ENCODE results near the gene DMRTC2. TPM values are rescaled to one million over a fixed set of nuclear protein-coding genes. Genes with fewer than 3 reads are reported as not detected.

DMRTC2 gene
- total RNA-seq, 1 experiment from 2014 or later = not detected

GRCh38 chr19:41889896-41890295 is 45.1 kb downstream of the DMRTC2 start:
- Histone ChIP-seq H3F3A (ENCODE audit: insufficient read depth, low read depth) (peaks cover 11% of the 10 kb centered on the region; the same call in 1 of the 2 replicates), H3K4me2 (no peak overlapping the region), H3K79me2 (ENCODE audit: low read depth) (peaks cover 29% of the 10 kb centered on the region), H4K20me1 (ENCODE audit: insufficient read depth) (peaks cover 19% of the 10 kb centered on the region), H3K27ac (no peak overlapping the region), H3K9me2 (ENCODE audit: insufficient read depth) (no peaks in the 10 kb centered on the region), H3K36me3 (ENCODE audit: low read depth) (peaks cover 13% of the 10 kb centered on the region; the same call in 1 of the 2 replicates), H3K4me1 (replicated peaks; ENCODE audit: insufficient read depth) (peaks cover 31% of the 10 kb centered on the region), H3K27me3 (ENCODE audit: insufficient read depth, low read depth) (no peaks in the 10 kb centered on the region), H3K9me3 (ENCODE audit: insufficient read depth, low read depth) (no peaks in the 10 kb centered on the region), H3K4me3 (no peak overlapping the region), H2AFZ (no peak overlapping the region)
- BruUV-seq (replicated peaks) = no TSS peak
- CTCF ChIA-PET = interaction anchor here (0.6 to 0.7 kb wide), 2 partner anchors 39 to 145 kb away, joined by 4 to 5 read pairs; no protein-coding TSS in a partner anchor
- POLR2A ChIA-PET (ENCODE audit: unreplicated experiment) = interaction anchor here (1.1 kb wide), 1 partner anchor 186 kb away, joined by 8 read pairs; the partner anchor contains the start of gene ZNF574
- no peak for DNase-seq
- intact Hi-C loops (cut with micrococcal nuclease; ENCODE audit: unreplicated experiment) = loop anchor here (2.0 to 5.0 kb wide), 2 partner anchors 45 to 187 kb away; partner anchors contain the start of gene ZNF574
- no peak for TF ChIP-seq CTCF (conservative IDR thresholded peaks at IDR 0.05)
- no peak for TF ChIP-seq EZH2 (IDR thresholded peaks at IDR 0.05; ENCODE audit: low read depth)

GRCh38 chr19:41890936-41891335 is 46.1 kb downstream of the DMRTC2 start:
- H3K4me3 ChIP-seq = no peak overlapping the region
- ChIA-PET CTCF (no interaction called here), POLR2A (ENCODE audit: unreplicated experiment) (no interaction called here)
- no peak overlapping the region for H3K4me2 ChIP-seq
- intact Hi-C loops (cut with micrococcal nuclease; ENCODE audit: unreplicated experiment) = no loop called here
- no peaks in the 10 kb centered on the region for H3K27me3 ChIP-seq (ENCODE audit: insufficient read depth, low read depth)
- H3K9me2 ChIP-seq (ENCODE audit: insufficient read depth) = no peaks in the 10 kb centered on the region
- DNase-seq = no peak
- peaks cover 19% of the 10 kb centered on the region for H4K20me1 ChIP-seq (ENCODE audit: insufficient read depth)
- H3K27ac ChIP-seq = no peak overlapping the region
- H3K4me1 ChIP-seq (replicated peaks; ENCODE audit: insufficient read depth) = peaks cover 27% of the 10 kb centered on the region
- TF ChIP-seq EZH2 (IDR thresholded peaks at IDR 0.05; ENCODE audit: low read depth) (no peak), CTCF (conservative IDR thresholded peaks at IDR 0.05) (no peak)
- H3K36me3 ChIP-seq (ENCODE audit: low read depth) = peaks cover 19% of the 10 kb centered on the region; the same call in 1 of the 2 replicates
- H3F3A ChIP-seq (ENCODE audit: insufficient read depth, low read depth) = peaks cover 6% of the 10 kb centered on the region; the same call in 1 of the 2 replicates
- no peak overlapping the region for H2AFZ ChIP-seq
- BruUV-seq (replicated peaks) = no TSS peak
- peaks cover 19% of the 10 kb centered on the region for H3K79me2 ChIP-seq (ENCODE audit: low read depth)
- H3K9me3 ChIP-seq (ENCODE audit: insufficient read depth, low read depth) = no peaks in the 10 kb centered on the region

GRCh38 chr19:41892173-41892902 is 47.5 kb downstream of the DMRTC2 start:
- Histone ChIP-seq H3K27ac (no peak overlapping the region), H3K79me2 (ENCODE audit: low read depth) (peaks cover 7% of the 10 kb centered on the region; the same call in 1 of the 2 replicates), H3K4me3 (no peak overlapping the region), H3K4me1 (replicated peaks; ENCODE audit: insufficient read depth) (peaks cover 12% of the 10 kb centered on the region), H3K27me3 (ENCODE audit: insufficient read depth, low read depth) (no peaks in the 10 kb centered on the region), H2AFZ (no peak overlapping the region), H3K9me3 (ENCODE audit: insufficient read depth, low read depth) (no peaks in the 10 kb centered on the region), H3K9me2 (ENCODE audit: insufficient read depth) (no peaks in the 10 kb centered on the region), H4K20me1 (ENCODE audit: insufficient read depth) (peaks cover 19% of the 10 kb centered on the region), H3K4me2 (no peak overlapping the region), H3K36me3 (ENCODE audit: low read depth) (0 out of 2 replicates have a peak, but pooled peaks cover 19% of the 10 kb centered on the region), H3F3A (ENCODE audit: insufficient read depth, low read depth) (no peaks in the 10 kb centered on the region; the same call in 1 of the 2 replicates)
- intact Hi-C loops (cut with micrococcal nuclease; ENCODE audit: unreplicated experiment) = no loop called here
- BruUV-seq (replicated peaks) = no TSS peak
- ChIA-PET CTCF (interaction anchor here (0.6 kb wide), 1 partner anchor 143 kb away, joined by 6 read pairs; no protein-coding TSS in a partner anchor), POLR2A (ENCODE audit: unreplicated experiment) (no interaction called here)
- no peak for DNase-seq
- TF ChIP-seq EZH2 (IDR thresholded peaks at IDR 0.05; ENCODE audit: low read depth) = no peak
- no peak for TF ChIP-seq CTCF (conservative IDR thresholded peaks at IDR 0.05)

Measured in PC-9 (cell line).